Liver (tissue), 3 donors: ENCODE data around the gene CXCR4.

ENCODE experiments used
- CTCF ChIP-seq: fragments of 150-350 bp; IDR thresholded peaks from 2 replicates; pipeline ENCODE4 v1.5.1; 2017; ENCODE audit warnings: improper control_type of control experiment, low read depth, low read length; ENCODE audit not compliant: missing input control
- FOXA1 ChIP-seq: IDR thresholded peaks from 2 replicates; pipeline ENCODE4 v1.6.1; 2016; ENCODE audit warnings: antibody characterized with exemption
- GABPA ChIP-seq, 2 donors: IDR thresholded peaks in 1 of 2; conservative IDR thresholded peaks in 1 of 2; 2 replicates each; pipeline ENCODE4 v1.6.1; 2016; ENCODE audit warnings: antibody characterized with exemption in 2 of 2, mild to moderate bottlenecking in 1 of 2, moderate library complexity in 1 of 2
- JUND ChIP-seq, 2 donors: IDR thresholded peaks; 2 replicates each; pipeline ENCODE4 v1.6.1; 2016; ENCODE audit warnings: antibody characterized with exemption in 2 of 2
- MAX ChIP-seq: IDR thresholded peaks from 2 replicates; pipeline ENCODE4 v1.6.1; 2016; ENCODE audit warnings: antibody characterized with exemption
- NR2F2 ChIP-seq: IDR thresholded peaks from 2 replicates; pipeline ENCODE4 v1.6.1; 2016; ENCODE audit warnings: antibody characterized with exemption
- RAD21 ChIP-seq, 2 donors: IDR thresholded peaks; 2 replicates each; pipeline ENCODE4 v1.6.1; 2016; ENCODE audit warnings: antibody characterized with exemption in 2 of 2, mild to moderate bottlenecking in 2 of 2
- REST ChIP-seq: IDR thresholded peaks from 2 replicates; pipeline ENCODE4 v1.6.1; 2016; ENCODE audit warnings: antibody characterized with exemption, mild to moderate bottlenecking
- RXRA ChIP-seq, 2 donors: IDR thresholded peaks; 2 replicates each; pipeline ENCODE4 v1.6.1; 2017 to 2018; ENCODE audit warnings: antibody characterized with exemption in 2 of 2, mild to moderate bottlenecking in 1 of 2
- SP1 ChIP-seq: IDR thresholded peaks from 2 replicates; pipeline ENCODE4 v1.6.1; 2018; ENCODE audit warnings: antibody characterized with exemption, mild to moderate bottlenecking
- TAF1 ChIP-seq: conservative IDR thresholded peaks from 2 replicates; pipeline ENCODE4 v1.6.1; 2016; ENCODE audit warnings: antibody characterized with exemption, mild to moderate bottlenecking
- YY1 ChIP-seq: IDR thresholded peaks from 2 replicates; pipeline ENCODE4 v1.6.1; 2016; ENCODE audit warnings: antibody characterized with exemption, mild to moderate bottlenecking
- TF ChIP-seq, protein P1 (sequence below): IDR thresholded peaks from 2 replicates; pipeline ENCODE4 v1.6.1; 2016; ENCODE audit warnings: antibody characterized with exemption
- donor health status: healthy.
- donor health status: healthy.

DNA sequence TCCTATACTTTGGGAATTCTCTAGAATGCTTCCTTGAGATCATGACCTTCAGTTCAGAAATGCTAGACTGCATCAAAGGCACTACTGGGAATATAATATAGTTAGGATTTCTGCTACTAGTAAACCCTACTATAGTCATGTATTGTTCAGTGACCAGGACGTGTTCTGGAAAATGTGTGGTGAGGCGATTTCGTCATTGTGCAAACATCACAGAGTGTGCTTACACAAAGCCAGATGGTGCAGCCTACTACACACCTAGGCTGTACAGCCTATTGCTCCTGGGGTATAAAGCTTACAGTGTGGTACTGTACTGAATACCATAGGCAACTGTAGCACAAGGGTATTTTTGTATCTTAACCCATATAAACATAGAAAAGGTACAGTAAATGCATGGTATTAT, 13.0 kb downstream of the CXCR4 start:
- TF ChIP-seq CTCF, result no peak
- TF ChIP-seq JUND (IDR thresholded peaks at IDR 0.05), result no peak
- TF ChIP-seq REST, result no peak
- no peak for TF ChIP-seq MAX
- no peak for TF ChIP-seq GABPA (IDR thresholded peaks at IDR 0.05 in 1 of 2, conservative IDR thresholded peaks at IDR 0.05 in 1 of 2)
- no peak for TF ChIP-seq FOXA1
- TF ChIP-seq RAD21 (IDR thresholded peaks at IDR 0.05), result no peak
- no peak for TF ChIP-seq SP1
- TF ChIP-seq TAF1, result no peak
- TF ChIP-seq, protein P1, sequence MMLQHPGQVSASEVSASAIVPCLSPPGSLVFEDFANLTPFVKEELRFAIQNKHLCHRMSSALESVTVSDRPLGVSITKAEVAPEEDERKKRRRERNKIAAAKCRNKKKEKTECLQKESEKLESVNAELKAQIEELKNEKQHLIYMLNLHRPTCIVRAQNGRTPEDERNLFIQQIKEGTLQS, result no peak
- no peak for TF ChIP-seq RXRA (IDR thresholded peaks at IDR 0.05)
- no peak for TF ChIP-seq YY1
- no peak for TF ChIP-seq NR2F2
